ENCODE measurements around the gene FAM131C.

Gene FAM131C

GRCh38 chr1:16010837-16011236 lies 62.6 kb downstream of the FAM131C start:
- DNase-seq (ENCODE audit: low read depth), result no peak

GRCh38 chr1:16009678-16010077 lies 63.8 kb downstream of the FAM131C start:
- no peak for DNase-seq (ENCODE audit: low read depth)
- H3K4me3 ChIP-seq (ENCODE audit: low read depth, low read length), result no peak overlapping the region

More at GRCh38 chr1:16010837-16011236, 62.6 kb downstream of the FAM131C start:
- no peak overlapping the region for H3K4me3 ChIP-seq (ENCODE audit: low read depth, low read length)

DNA sequence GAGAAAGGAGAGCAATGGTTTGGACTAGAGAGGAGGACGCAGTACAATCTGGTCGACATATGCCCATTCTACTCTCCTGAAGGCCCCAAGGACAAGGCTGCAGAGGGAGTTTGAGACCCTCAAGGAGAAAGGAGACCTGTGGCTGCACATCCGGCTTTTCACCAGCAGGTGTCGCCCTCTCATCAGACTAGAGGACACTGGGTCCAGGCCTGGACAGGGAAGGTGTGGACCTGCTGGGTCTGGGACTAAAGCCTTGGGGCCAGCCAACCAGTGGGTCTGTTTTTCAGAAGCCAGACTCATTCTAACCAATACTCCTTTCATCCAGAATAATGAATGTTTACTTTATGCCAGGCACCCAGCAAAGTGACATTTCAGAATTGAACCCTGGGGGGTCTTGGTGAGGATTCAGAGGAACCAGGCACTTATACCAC lies 64.4 kb downstream of the FAM131C start:
- no peak overlapping the region for H3K4me3 ChIP-seq (ENCODE audit: low read depth, low read length)

More for the DNA sequence above, 64.4 kb downstream of the FAM131C start:
- no peak for DNase-seq (ENCODE audit: low read depth)
